ENCODE measurements around the gene EXOC3. TPM values are rescaled to one million over a fixed set of nuclear protein-coding genes. Genes with fewer than 3 reads are reported as not detected.

The EXOC3 gene
- total and polyA plus RNA-seq, 2 of the 8 experiments (the other 6 are each of a cell fraction or from before 2014, with no cell fraction given), result 14.4 to 30.0 TPM

DNA sequence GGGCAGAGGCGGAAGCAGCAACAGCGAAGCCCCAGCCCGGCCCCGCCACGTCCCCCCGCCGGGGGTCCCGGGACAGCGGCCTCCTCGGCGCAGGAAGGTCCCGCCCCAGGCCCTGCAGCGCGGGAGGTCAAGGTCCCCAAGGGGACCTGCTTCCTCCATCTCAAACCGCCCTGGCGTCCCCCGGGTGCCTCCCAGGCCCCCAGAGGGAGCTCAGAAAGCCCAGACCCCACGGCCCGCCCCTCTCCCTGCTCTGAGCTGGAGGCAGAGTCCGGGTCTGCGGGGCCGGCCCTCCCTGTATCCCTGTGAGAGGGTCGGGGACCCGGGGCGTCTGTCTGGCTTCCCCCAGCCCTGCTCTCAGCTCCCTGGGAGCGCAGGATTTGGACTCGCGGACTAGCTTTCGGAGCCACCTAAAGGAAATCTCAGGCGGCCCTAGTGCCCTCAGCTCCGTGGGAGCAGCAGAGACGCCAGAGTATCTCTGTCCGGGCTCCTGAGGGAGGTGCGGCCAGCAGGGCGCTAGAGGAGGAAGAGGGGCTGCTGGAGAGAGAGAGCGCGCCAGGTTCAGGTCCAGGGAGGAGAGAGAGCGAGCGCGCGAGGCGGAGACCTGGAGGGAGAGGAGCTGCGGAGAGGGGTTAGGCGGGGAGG, 30.7 kb downstream of the EXOC3 start:
- Histone ChIP-seq H2AK5ac (ENCODE audit: low read depth, low read length) (no peak overlapping the region), H2BK12ac (ENCODE audit: low read depth, low read length) (no peak overlapping the region), H3K79me1 (ENCODE audit: low read depth, low read length) (no peaks in the 10 kb centered on the region; the same call in 1 of the 2 replicates), H2AFZ (ENCODE audit: low read length) (no peak overlapping the region), H3K56ac (replicated peaks; ENCODE audit: insufficient read length, low read depth, low read length) (no peak overlapping the region), H3K27me3 (replicated peaks in 1 of 4; ENCODE audit: control insufficient read depth in 3 of 4, extremely low read depth in 1 of 4, insufficient read depth in 3 of 4, low read length in 3 of 4) (peaks cover 13 to 35% (median 28%) of the 10 kb centered on the region in 4 experiments), H3K18ac (ENCODE audit: extremely low read depth, low read length) (no peak overlapping the region; the same call in 1 of the 2 replicates), H3K79me2 (ENCODE audit: control insufficient read depth in 1 of 2, insufficient read depth in 2 of 2, low read length in 2 of 2) (no peaks in the 10 kb centered on the region), H4K20me1 (replicated peaks in 1 of 2; ENCODE audit: control insufficient read depth in 1 of 2, insufficient read depth in 2 of 2, low read length in 2 of 2) (peaks cover 4 to 23% of the 10 kb centered on the region in 2 experiments), H4K8ac (ENCODE audit: extremely low read depth, insufficient read depth, low read length) (peak overlapping the region; percentile 80), H3K14ac (ENCODE audit: insufficient read length) (no peak overlapping the region), H3K9ac (replicated peaks in 1 of 4; ENCODE audit: extremely low read depth in 1 of 4, low read depth in 3 of 4, low read length in 3 of 4) (no peak overlapping the region), H2BK5ac (ENCODE audit: low read depth, low read length) (no peak overlapping the region), H3K36me3 (ENCODE audit: control insufficient read depth in 2 of 4, insufficient read depth in 4 of 4, low read length in 3 of 4) (0 out of 8 replicates have a peak, but pooled peaks cover 0 to 2% (median 0%) of the 10 kb centered on the region in 4 experiments), H3K4me2 (ENCODE audit: insufficient read depth in 1 of 2, low read depth in 2 of 2, low read length in 2 of 2) (peak overlapping the region; percentile 44 to 98), H3K9me3 (ENCODE audit: insufficient read depth in 2 of 2, low read depth in 1 of 2, low read length in 1 of 2) (no peaks in the 10 kb centered on the region), H4K5ac (ENCODE audit: insufficient read length, low read depth, low read length) (no peak overlapping the region), H3K4me3 (ENCODE audit: extremely low read depth in 1 of 4, insufficient read depth in 2 of 4, low read depth in 3 of 4, low read length in 4 of 4) (peak overlapping the region; percentile 63 to 76 (median 64)), H4K91ac (replicated peaks; ENCODE audit: insufficient read length, low read length) (no peak overlapping the region), H3K23ac (ENCODE audit: insufficient read length) (no peak overlapping the region), H2BK20ac (ENCODE audit: low read length) (no peak overlapping the region), H2BK120ac (replicated peaks; ENCODE audit: low read depth, low read length) (no peak overlapping the region), H2BK15ac (ENCODE audit: low read length) (no peak overlapping the region), H3K27ac (ENCODE audit: low read depth, low read length) (no peak overlapping the region), H3K4ac (replicated peaks; ENCODE audit: insufficient read length, low read depth, low read length) (no peak overlapping the region), H3K23me2 (ENCODE audit: low read depth, low read length) (peaks cover 15% of the 10 kb centered on the region; the same call in 1 of the 2 replicates), H3K4me1 (replicated peaks in 1 of 4; ENCODE audit: control insufficient read depth in 3 of 4, insufficient read depth in 4 of 4, low read length in 3 of 4) (peaks cover 0 to 11% (median 6%) of the 10 kb centered on the region in 4 experiments; a peak in 4 of 7 replicates)
- POLR2A ChIA-PET (ENCODE audit: partially characterized antibody), result interaction anchor here (0.9 to 2.0 kb wide), 6 partner anchors 14 to 58 kb away, joined by 3 to 5 read pairs (median 4); no protein-coding TSS in a partner anchor
- no peak for FAIRE-seq
- WGBS, 2 experiments (ENCODE audit: extremely low coverage in 1 of 2, insufficient coverage in 1 of 2, insufficient read length in 1 of 2, insufficient replicate concordance in 2 of 2, low coverage in 1 of 2, low lambda C conversion rate in 2 of 2, missing lambda C conversion rate in 1 of 2), result 1% methylated on average over 19 of the region's 44 CpGs; no CpG with 5 or more reads in 1 of the 2 experiments
- DNase-seq (ENCODE audit: low read depth in 1 of 2, low spot score in 2 of 2), result peak in 1 of 2 experiments; percentile 70
- CTCF ChIA-PET (ENCODE audit: partially characterized antibody), result interaction anchor here (0.7 to 1.4 kb wide), 2 partner anchors 29 to 31 kb away, joined by 3 to 7 read pairs; no protein-coding TSS in a partner anchor
- TF ChIP-seq EGR1 (IDR thresholded peaks at IDR 0.05; ENCODE audit: borderline replicate concordance, low read depth, low read length) (no peak), FOSL1 (IDR thresholded peaks at IDR 0.05; ENCODE audit: insufficient read depth, low read depth, low read length) (no peak), BRCA1 (IDR thresholded peaks at IDR 0.05; ENCODE audit: low read depth, low read length) (no peak), KDM4A (IDR thresholded peaks at IDR 0.05; ENCODE audit: low read depth, low read length, severe bottlenecking) (peak; percentile 9), NANOG (IDR thresholded peaks at IDR 0.05; ENCODE audit: insufficient read depth, low read depth, low read length, poor library complexity, severe bottlenecking) (no peak), ASH2L (IDR thresholded peaks at IDR 0.05; ENCODE audit: low read length) (no peak), CBX8 (IDR thresholded peaks at IDR 0.05; ENCODE audit: borderline replicate concordance, low read depth, low read length) (no peak), BCL11A (IDR thresholded peaks at IDR 0.05; ENCODE audit: low read depth in 2 of 2, low read length in 2 of 2) (no peak), SUZ12 (IDR thresholded peaks at IDR 0.05; ENCODE audit: low read length) (peak; percentile 44; the same call in 1 of the 2 replicates), SP1 (IDR thresholded peaks at IDR 0.05; ENCODE audit: low read depth, low read length) (no peak)
- TF ChIP-seq, protein P1, sequence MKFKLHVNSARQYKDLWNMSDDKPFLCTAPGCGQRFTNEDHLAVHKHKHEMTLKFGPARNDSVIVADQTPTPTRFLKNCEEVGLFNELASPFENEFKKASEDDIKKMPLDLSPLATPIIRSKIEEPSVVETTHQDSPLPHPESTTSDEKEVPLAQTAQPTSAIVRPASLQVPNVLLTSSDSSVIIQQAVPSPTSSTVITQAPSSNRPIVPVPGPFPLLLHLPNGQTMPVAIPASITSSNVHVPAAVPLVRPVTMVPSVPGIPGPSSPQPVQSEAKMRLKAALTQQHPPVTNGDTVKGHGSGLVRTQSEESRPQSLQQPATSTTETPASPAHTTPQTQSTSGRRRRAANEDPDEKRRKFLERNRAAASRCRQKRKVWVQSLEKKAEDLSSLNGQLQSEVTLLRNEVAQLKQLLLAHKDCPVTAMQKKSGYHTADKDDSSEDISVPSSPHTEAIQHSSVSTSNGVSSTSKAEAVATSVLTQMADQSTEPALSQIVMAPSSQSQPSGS (IDR thresholded peaks at IDR 0.05; ENCODE audit: low read length), result no peak
